Activated T-cell treated with anti-CD3 and anti-CD28 coated beads, Interleukin-2, amount 50 U/mL, for 24 hours (primary cell): Measurements from ENCODE around the gene PIGU.
"Not testable (repeated sequence)": the region's sequence is repeated elsewhere in the genome, so short reads cannot be mapped to it uniquely, and the experiment has no call there.

Experiments used
- DNase-seq: peaks from one replicate; pipeline ENCODE4 v3.0.0-alpha.2; 2020
- H3K27ac Mint-ChIP-seq: 2 replicates; pipeline ENCODE4 v1.8.0; 2020; ENCODE audit warnings: mild to moderate bottlenecking, mixed read lengths
- H3K27me3 Mint-ChIP-seq: 2 replicates; pipeline ENCODE4 v1.8.0; 2020; ENCODE audit warnings: mixed read lengths
- H3K36me3 Mint-ChIP-seq: 2 replicates; pipeline ENCODE4 v1.8.0; 2020; ENCODE audit warnings: low read depth, mixed read lengths
- H3K4me1 Mint-ChIP-seq: 2 replicates; pipeline ENCODE4 v1.8.0; 2020; ENCODE audit warnings: low read depth, mixed read lengths
- H3K4me3 Mint-ChIP-seq: 2 replicates; pipeline ENCODE4 v1.8.0; 2020; ENCODE audit warnings: mild to moderate bottlenecking, moderate library complexity, mixed read lengths
- H3K9me3 Mint-ChIP-seq: 2 replicates; pipeline ENCODE4 v1.8.0; 2020; ENCODE audit warnings: mixed read lengths

PIGU gene

DNA sequence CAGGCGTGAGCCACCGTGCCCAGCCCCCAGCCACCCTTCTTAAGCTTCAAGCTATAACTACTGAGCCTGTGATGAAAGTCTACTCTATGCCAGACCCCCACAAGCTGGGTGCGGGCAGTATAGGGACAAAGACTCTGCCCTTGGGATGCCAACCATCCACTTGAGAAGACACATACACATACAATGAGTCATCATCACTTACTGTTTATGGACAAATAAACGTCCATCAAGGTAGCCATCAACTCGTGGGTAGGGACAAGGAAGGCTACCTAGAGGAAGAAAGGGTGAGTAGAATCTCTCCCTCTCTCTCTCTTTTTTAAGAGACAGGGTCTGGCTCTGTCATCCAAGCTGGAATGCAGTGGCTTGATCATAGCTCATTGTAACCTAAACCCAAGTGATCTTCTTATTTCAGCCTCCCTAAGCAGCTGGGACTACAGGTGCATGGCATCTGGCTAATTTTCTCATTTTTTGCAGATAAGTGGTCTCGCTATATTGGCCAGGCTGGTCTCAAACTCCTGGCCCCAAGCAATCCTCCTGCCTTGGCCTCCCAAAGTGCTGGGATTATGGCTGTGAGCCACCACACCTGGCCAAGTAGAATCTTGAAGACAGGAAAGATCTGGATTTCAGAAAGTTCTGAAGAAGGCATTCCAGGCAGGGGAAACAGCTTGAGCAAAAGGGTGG is 24.7 kb upstream of the PIGU start:
- peaks cover 3% of the 10 kb centered on the region for H3K36me3 Mint-ChIP-seq
- peaks cover 18% of the 10 kb centered on the region for H3K4me1 Mint-ChIP-seq
- no peak for DNase-seq
- H3K27ac Mint-ChIP-seq, result no peak overlapping the region
- peaks cover 9% of the 10 kb centered on the region for H3K27me3 Mint-ChIP-seq
- H3K9me3 Mint-ChIP-seq, result no peaks in the 10 kb centered on the region
- no peak overlapping the region for H3K4me3 Mint-ChIP-seq

DNA sequence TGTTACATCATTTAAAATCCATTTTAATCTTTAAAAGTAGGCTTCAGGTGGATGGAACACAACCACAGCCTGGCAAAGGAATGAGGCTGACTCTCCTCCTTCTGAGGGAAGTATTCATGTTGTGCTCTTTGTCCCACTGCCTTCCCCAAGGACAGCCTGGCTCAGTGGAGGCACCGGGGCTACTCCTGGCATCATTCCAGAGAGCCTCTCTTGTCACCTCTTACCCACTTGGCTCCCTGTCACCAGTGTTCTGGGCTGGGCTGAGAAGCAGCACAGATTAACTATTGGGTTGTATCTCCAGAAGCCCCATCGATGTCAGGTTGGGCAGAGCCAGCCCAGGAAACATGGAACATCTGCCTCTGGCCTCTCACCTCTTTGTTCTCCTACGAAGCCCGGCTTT is 16.5 kb upstream of the PIGU start:
- no peaks in the 10 kb centered on the region for H3K4me1 Mint-ChIP-seq
- H3K9me3 Mint-ChIP-seq, result no peaks in the 10 kb centered on the region
- H3K36me3 Mint-ChIP-seq, result no peaks in the 10 kb centered on the region
- no peak for DNase-seq
- H3K4me3 Mint-ChIP-seq, result no peak overlapping the region
- no peaks in the 10 kb centered on the region for H3K27me3 Mint-ChIP-seq
- H3K27ac Mint-ChIP-seq, result no peak overlapping the region

DNA sequence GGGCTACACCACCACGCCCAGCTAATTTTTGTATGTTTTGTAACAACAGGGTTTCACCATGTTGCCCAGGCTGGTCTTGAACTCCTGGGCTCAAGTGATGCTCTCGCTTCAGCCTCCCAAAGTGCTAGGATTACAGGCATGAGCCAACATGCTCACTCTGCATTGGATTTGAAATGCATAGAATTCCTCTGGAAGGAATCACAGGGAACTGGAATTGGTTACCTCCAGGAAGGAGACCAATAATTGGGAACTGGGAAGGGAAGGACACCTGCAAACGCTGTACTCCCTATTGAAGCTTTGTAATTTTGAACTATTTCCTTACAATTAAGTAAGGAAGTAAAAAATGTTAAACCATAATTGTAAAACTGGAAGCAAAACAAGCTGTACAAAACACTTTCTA is 14.9 kb upstream of the PIGU start:
- Mint-ChIP-seq H3K4me3 (no peak overlapping the region), H3K27me3 (no peaks in the 10 kb centered on the region), H3K4me1 (no peaks in the 10 kb centered on the region), H3K9me3 (no peaks in the 10 kb centered on the region), H3K27ac (no peak overlapping the region), H3K36me3 (no peaks in the 10 kb centered on the region)
- no peak for DNase-seq

GRCh38 chr20:34689486-34689885 is 12.6 kb upstream of the PIGU start:
- Mint-ChIP-seq H3K27me3 (no peaks in the 10 kb centered on the region), H3K27ac (no peak overlapping the region), H3K9me3 (no peaks in the 10 kb centered on the region), H3K4me1 (no peaks in the 10 kb centered on the region), H3K36me3 (no peaks in the 10 kb centered on the region), H3K4me3 (no peak overlapping the region)
- no peak for DNase-seq

DNA sequence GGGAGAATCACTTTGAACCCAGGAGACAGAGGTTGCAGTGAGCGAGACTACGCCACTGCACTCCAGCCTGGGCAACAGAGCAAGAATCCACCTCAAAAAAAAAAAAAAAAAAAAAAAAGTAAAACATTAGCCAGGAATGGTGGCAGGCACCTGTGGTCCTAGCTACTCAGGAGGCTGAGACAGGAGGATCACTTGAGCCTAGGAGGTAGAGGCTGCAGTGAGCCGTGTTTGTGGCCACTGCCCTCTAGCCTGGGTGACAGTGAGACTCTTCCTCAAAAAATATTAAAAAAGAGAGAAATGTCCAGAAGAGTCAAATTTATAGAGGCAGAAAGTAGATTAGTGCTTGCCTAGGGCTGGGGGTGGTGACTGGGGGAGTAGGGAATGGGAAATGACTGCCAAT is 6.8 kb upstream of the PIGU start:
- Mint-ChIP-seq H3K27ac (no peak overlapping the region), H3K4me3 (no peak overlapping the region), H3K36me3 (no peaks in the 10 kb centered on the region), H3K27me3 (no peaks in the 10 kb centered on the region), H3K4me1 (peaks cover 8% of the 10 kb centered on the region), H3K9me3 (no peaks in the 10 kb centered on the region)
- no peak for DNase-seq

GRCh38 chr20:34680586-34681175 is 3.8 kb upstream of the PIGU start:
- H3K4me3 Mint-ChIP-seq, result no peak overlapping the region
- peaks cover 23% of the 10 kb centered on the region for H3K4me1 Mint-ChIP-seq
- H3K27me3 Mint-ChIP-seq, result no peaks in the 10 kb centered on the region
- DNase-seq, result no peak
- H3K9me3 Mint-ChIP-seq, result no peaks in the 10 kb centered on the region
- H3K36me3 Mint-ChIP-seq, result peaks cover 7% of the 10 kb centered on the region
- H3K27ac Mint-ChIP-seq, result no peak overlapping the region

GRCh38 chr20:34675993-34676641 is 775 bp downstream of the PIGU start:
- no peaks in the 10 kb centered on the region for H3K27me3 Mint-ChIP-seq
- peaks cover 35% of the 10 kb centered on the region for H3K4me1 Mint-ChIP-seq
- no peak for DNase-seq
- peak overlapping the region; percentile 90 for H3K4me3 Mint-ChIP-seq
- H3K9me3 Mint-ChIP-seq, result no peaks in the 10 kb centered on the region
- H3K27ac Mint-ChIP-seq, result peak overlapping the region; percentile 99
- H3K36me3 Mint-ChIP-seq, result peaks cover 18% of the 10 kb centered on the region

DNA sequence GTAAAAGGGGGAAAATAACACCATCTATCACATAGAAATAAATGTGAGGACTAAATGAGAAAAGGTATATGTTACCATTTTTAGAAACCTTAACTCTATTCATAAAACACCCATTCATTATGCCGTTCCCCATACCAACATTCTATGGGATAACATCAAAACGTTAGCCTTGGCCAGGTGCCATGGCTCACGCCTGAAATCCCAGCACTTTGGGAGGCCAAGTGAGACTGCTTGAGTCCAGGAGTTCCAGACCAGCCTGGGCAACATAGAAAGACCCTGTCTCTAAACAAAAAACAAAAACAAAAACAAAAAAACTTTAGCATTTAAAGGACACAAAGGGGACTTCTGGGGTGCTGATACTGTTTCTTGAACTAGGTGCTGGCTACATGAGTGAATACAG is 1.3 kb downstream of the PIGU start:
- Mint-ChIP-seq H3K9me3 (no peaks in the 10 kb centered on the region), H3K27me3 (no peaks in the 10 kb centered on the region), H3K4me3 (peak overlapping the region; percentile 90), H3K4me1 (peaks cover 31% of the 10 kb centered on the region), H3K27ac (no peak overlapping the region), H3K36me3 (peaks cover 20% of the 10 kb centered on the region)
- DNase-seq, result no peak

- H3K36me3 Mint-ChIP-seq, result peaks cover 24% of the 10 kb centered on the region
- no peak overlapping the region for H3K4me3 Mint-ChIP-seq
- no peak overlapping the region for H3K27ac Mint-ChIP-seq
- DNase-seq, result no peak
- no peaks in the 10 kb centered on the region for H3K27me3 Mint-ChIP-seq
- H3K9me3 Mint-ChIP-seq, result no peaks in the 10 kb centered on the region
- peaks cover 26% of the 10 kb centered on the region for H3K4me1 Mint-ChIP-seq
These were observed 3.5 kb downstream of the PIGU start for GRCh38 chr20:34673412-34673811.

- H3K4me1 Mint-ChIP-seq, result peaks cover 7% of the 10 kb centered on the region
- H3K4me3 Mint-ChIP-seq, result no peak overlapping the region
- no peak overlapping the region for H3K27ac Mint-ChIP-seq
- H3K27me3 Mint-ChIP-seq, result no peaks in the 10 kb centered on the region
- H3K36me3 Mint-ChIP-seq, result peaks cover 15% of the 10 kb centered on the region
- H3K9me3 Mint-ChIP-seq, result no peaks in the 10 kb centered on the region
- no peak for DNase-seq
These were observed 7.8 kb downstream of the PIGU start for GRCh38 chr20:34669094-34669493.

GRCh38 chr20:34664751-34665150 is 12.1 kb downstream of the PIGU start:
- H3K27ac Mint-ChIP-seq, H3K27me3 Mint-ChIP-seq, H3K4me3 Mint-ChIP-seq, DNase-seq, H3K9me3 Mint-ChIP-seq, H3K36me3 Mint-ChIP-seq: not testable (repeated sequence)
- peaks cover 16% of the 10 kb centered on the region for H3K4me1 Mint-ChIP-seq

GRCh38 chr20:34663213-34663943 is 13.5 kb downstream of the PIGU start:
- no peak for DNase-seq
- Mint-ChIP-seq H3K27me3 (no peaks in the 10 kb centered on the region), H3K36me3 (no peaks in the 10 kb centered on the region), H3K9me3 (no peaks in the 10 kb centered on the region), H3K27ac (no peak overlapping the region), H3K4me1 (peaks cover 16% of the 10 kb centered on the region), H3K4me3 (no peak overlapping the region)

DNA sequence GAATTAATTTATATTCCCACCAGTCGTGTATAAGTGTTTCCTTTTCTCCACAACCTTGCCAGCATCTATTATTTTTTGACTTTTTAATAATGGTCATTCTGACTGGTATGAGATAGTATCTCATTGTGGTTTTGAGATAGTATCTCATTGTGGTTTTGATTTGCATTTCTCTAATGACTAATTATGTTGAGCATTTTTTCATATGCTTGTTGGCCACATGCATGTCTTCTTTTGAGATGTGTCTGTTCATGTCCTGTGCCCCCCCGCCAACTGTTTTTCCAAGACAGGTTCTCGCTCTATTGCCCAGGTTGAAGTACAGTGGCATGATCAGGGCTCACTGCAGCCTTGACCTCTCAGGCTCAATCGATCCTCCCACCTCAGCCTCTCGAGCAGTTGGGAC is 15.1 kb downstream of the PIGU start:
- H3K4me3 Mint-ChIP-seq, H3K36me3 Mint-ChIP-seq, H3K9me3 Mint-ChIP-seq, DNase-seq, H3K27me3 Mint-ChIP-seq: not testable (repeated sequence)
- Mint-ChIP-seq H3K27ac (peak overlapping the region; percentile 18), H3K4me1 (peaks cover 13% of the 10 kb centered on the region)

GRCh38 chr20:34658654-34659053 is 18.2 kb downstream of the PIGU start:
- H3K36me3 Mint-ChIP-seq, result peaks cover 27% of the 10 kb centered on the region
- H3K4me1 Mint-ChIP-seq, result peaks cover 12% of the 10 kb centered on the region
- H3K27ac Mint-ChIP-seq, H3K9me3 Mint-ChIP-seq, DNase-seq, H3K4me3 Mint-ChIP-seq, H3K27me3 Mint-ChIP-seq: not testable (repeated sequence)
